GM23338 (cell line): ENCODE results near the gene PIGK. TPM values are rescaled to one million over a fixed set of nuclear protein-coding genes. Genes with fewer than 3 reads are reported as not detected.

ENCODE experiments used
- ATAC-seq: fragments of 200-7000 bp; cut with Tn5 transposase; 3 replicates; pipeline ENCODE4 v1.9.1; 2020
- DNase-seq: peaks from one replicate; pipeline ENCODE4 v3.0.0-alpha.2; 2015; ENCODE audit warnings: low spot score
- H2AFZ ChIP-seq: fragments of 200-600 bp; sonication (generic); 2 replicates; pipeline ENCODE4 v1.8.0; 2016; ENCODE audit warnings: antibody characterized with exemption, mild to moderate bottlenecking, moderate library complexity
- H3F3A ChIP-seq: fragments of 200-600 bp; sonication (generic); replicated peaks from 2 replicates; pipeline ENCODE4 v1.8.0; 2017; ENCODE audit warnings: antibody characterized with exemption, mixed run types, low read depth
- H3K27ac ChIP-seq: fragments of 200-600 bp; sonication (generic); 2 replicates; pipeline ENCODE4 v1.6.1; 2016; ENCODE audit warnings: low read depth
- H3K27me3 ChIP-seq: fragments of 200-600 bp; sonication (generic); 2 replicates; pipeline ENCODE4 v1.8.0; 2016; ENCODE audit warnings: mild to moderate bottlenecking, mixed run types, moderate library complexity; ENCODE audit not compliant: insufficient read depth
- H3K36me3 ChIP-seq: fragments of 200-600 bp; sonication (generic); 2 replicates; pipeline ENCODE4 v1.8.0; 2016; ENCODE audit warnings: mild to moderate bottlenecking; ENCODE audit not compliant: insufficient read depth
- H3K4me1 ChIP-seq: fragments of 200-600 bp; sonication (generic); 2 replicates; pipeline ENCODE4 v1.8.0; 2016; ENCODE audit warnings: mild to moderate bottlenecking, moderate library complexity; ENCODE audit not compliant: insufficient read depth
- H3K4me2 ChIP-seq: fragments of 200-600 bp; sonication (generic); 2 replicates; pipeline ENCODE4 v1.7.1; 2017; ENCODE audit warnings: mixed run types
- H3K4me3 ChIP-seq: fragments of 200-600 bp; sonication (generic); 2 replicates; pipeline ENCODE4 v1.6.1; 2016; ENCODE audit warnings: mixed run types
- H3K79me2 ChIP-seq: fragments of 200-600 bp; sonication (generic); replicated peaks from 2 replicates; pipeline ENCODE4 v1.8.0; 2017; ENCODE audit warnings: mild to moderate bottlenecking; ENCODE audit not compliant: insufficient read depth
- H3K9me2 ChIP-seq: fragments of 200-600 bp; sonication (generic); 2 replicates; pipeline ENCODE4 v1.8.0; 2017; ENCODE audit not compliant: insufficient read depth
- H4K20me1 ChIP-seq: fragments of 200-600 bp; sonication (generic); replicated peaks from 2 replicates; pipeline ENCODE4 v1.8.0; 2017; ENCODE audit warnings: mild to moderate bottlenecking; ENCODE audit not compliant: insufficient read depth
- H3K27ac Mint-ChIP-seq: 2 replicates; pipeline ENCODE4 v1.8.0; 2020; ENCODE audit warnings: inconsistent platforms, mild to moderate bottlenecking, moderate library complexity, mixed read lengths
- H3K27me3 Mint-ChIP-seq: 3 replicates; pipeline ENCODE4 v1.8.0; 2022; ENCODE audit warnings: low read depth, mild to moderate bottlenecking, moderate library complexity, mixed read lengths, inconsistent platforms; ENCODE audit not compliant: insufficient read depth, poor library complexity
- H3K36me3 Mint-ChIP-seq: 3 replicates; pipeline ENCODE4 v1.8.0; 2021; ENCODE audit warnings: low read depth, mild to moderate bottlenecking, inconsistent platforms, moderate library complexity, mixed read lengths
- H3K4me1 Mint-ChIP-seq: 3 replicates; pipeline ENCODE4 v1.8.0; 2020; ENCODE audit warnings: mild to moderate bottlenecking, inconsistent platforms, mixed read lengths
- H3K4me3 Mint-ChIP-seq: 3 replicates; pipeline ENCODE4 v1.8.0; 2021; ENCODE audit warnings: moderate library complexity, mild to moderate bottlenecking, inconsistent platforms, mixed read lengths
- H3K9me3 Mint-ChIP-seq: 3 replicates; pipeline ENCODE4 v1.8.0; 2020; ENCODE audit warnings: moderate library complexity, mild to moderate bottlenecking, inconsistent platforms, mixed read lengths
- ETS1 ChIP-seq: IDR thresholded peaks from 2 replicates; pipeline ENCODE4 v1.6.1; 2016; ENCODE audit warnings: antibody characterized with exemption
- EZH2phosphoT487 ChIP-seq: fragments of 200-600 bp; sonication (generic); IDR thresholded peaks from one replicate; pipeline ENCODE4 v1.8.1; 2018; ENCODE audit warnings: antibody characterized with exemption; ENCODE audit not compliant: unreplicated experiment
- NANOG ChIP-seq: IDR thresholded peaks from 2 replicates; pipeline ENCODE4 v1.6.1; 2016; ENCODE audit warnings: antibody characterized with exemption, borderline replicate concordance
- POLR2AphosphoS5 ChIP-seq: IDR thresholded peaks from 2 replicates; pipeline ENCODE4 v1.6.1; 2016; ENCODE audit warnings: antibody characterized with exemption, low read depth
- REST ChIP-seq: IDR thresholded peaks from one replicate; pipeline ENCODE4 v1.6.1; 2018; ENCODE audit warnings: antibody characterized with exemption; ENCODE audit not compliant: unreplicated experiment
- ZNF114 ChIP-seq: fragments of 250-450 bp; sonication (Bioruptor Pico); IDR thresholded peaks from 2 replicates; pipeline ENCODE4 v1.5.0; 2020; ENCODE audit warnings: mild to moderate bottlenecking, moderate library complexity
- polyA plus RNA-seq: library from polyadenylated mRNA; unstranded; fragments of >200 nt; fragmentation: Nextera tagmentation; extraction: Ambion mirVana; gene quantifications from 2 replicates; pipeline ENCODE4 v1.2.1, GENCODE V29; 2016
- total RNA-seq: library from RNA; depleted of rRNA; stranded (reverse); fragments of >200 nt; shearing (Covaris generic); gene quantifications from 2 replicates; pipeline ENCODE4 v1.2.3, GENCODE V29; 2014
- TF ChIP-seq, protein P1 (sequence below), 2 experiments: fragments of 200-600 bp in 1 of 2; sonication (generic) in 1 of 2; conservative IDR thresholded peaks; 2 replicates each; pipeline versions ENCODE4 v1.5.1 to v1.6.1; 2016 to 2017; ENCODE audit warnings: antibody characterized with exemption in 2 of 2, low read depth in 2 of 2, mild to moderate bottlenecking in 2 of 2, moderate library complexity in 1 of 2

PIGK gene
- total and polyA plus RNA-seq, 2 experiments from 2014 or later = 16.4 to 26.4 TPM

- no peak for TF ChIP-seq ETS1
Measured at GRCh38 chr1:77051425-77051824, 167.8 kb downstream of the PIGK start (continued).

DNA sequence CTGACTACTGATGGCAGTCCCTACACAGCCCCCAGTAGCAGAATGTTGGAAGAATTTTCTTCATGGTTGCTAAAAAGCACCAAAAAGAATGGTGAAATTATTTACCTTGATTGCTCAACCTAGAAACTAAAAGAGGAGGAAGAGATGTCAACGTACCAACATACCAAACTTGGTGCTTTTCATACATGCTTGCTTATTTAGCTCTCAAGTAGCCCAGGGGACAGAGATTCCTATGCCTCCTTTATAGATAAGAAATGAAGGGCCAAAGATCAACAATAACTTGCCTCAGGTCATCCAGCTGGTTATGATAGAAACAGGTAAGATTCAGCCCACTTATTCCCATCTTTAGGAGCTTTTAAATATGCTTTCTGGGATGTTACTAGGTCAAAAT, 170.6 kb downstream of the PIGK start:
- no peaks in the 10 kb centered on the region for H4K20me1 ChIP-seq
- TF ChIP-seq NANOG = no peak
- no peaks in the 10 kb centered on the region for H3K4me1 ChIP-seq
- no peaks in the 10 kb centered on the region for H3K27me3 Mint-ChIP-seq
- no peaks in the 10 kb centered on the region for H3K36me3 Mint-ChIP-seq
- H3K36me3 ChIP-seq = no peaks in the 10 kb centered on the region
- no peak overlapping the region for H3K4me3 Mint-ChIP-seq
- no peak overlapping the region for H3K27ac ChIP-seq
- no peaks in the 10 kb centered on the region for H3K4me1 Mint-ChIP-seq
- DNase-seq (no peak), ATAC-seq (no peak)
- no peaks in the 10 kb centered on the region for H3K79me2 ChIP-seq
- no peaks in the 10 kb centered on the region for H3F3A ChIP-seq
- H3K9me3 Mint-ChIP-seq = no peaks in the 10 kb centered on the region
- no peaks in the 10 kb centered on the region for H3K9me2 ChIP-seq
- H2AFZ ChIP-seq = no peak overlapping the region
- no peak overlapping the region for H3K27ac Mint-ChIP-seq
- H3K4me2 ChIP-seq = no peak overlapping the region
- H3K4me3 ChIP-seq = no peak overlapping the region
- no peaks in the 10 kb centered on the region for H3K27me3 ChIP-seq

- no peaks in the 10 kb centered on the region for H3K4me1 ChIP-seq
- H3K79me2 ChIP-seq = no peaks in the 10 kb centered on the region
- H3K27ac ChIP-seq = no peak overlapping the region
- Mint-ChIP-seq H3K9me3 (no peaks in the 10 kb centered on the region), H3K36me3 (no peaks in the 10 kb centered on the region), H3K4me3 (no peak overlapping the region), H3K4me1 (no peaks in the 10 kb centered on the region), H3K27me3 (no peaks in the 10 kb centered on the region), H3K27ac (no peak overlapping the region)
- H3K36me3 ChIP-seq = no peaks in the 10 kb centered on the region
- no peak overlapping the region for H3K4me2 ChIP-seq
- no peaks in the 10 kb centered on the region for H3F3A ChIP-seq
- TF ChIP-seq, protein P1, sequence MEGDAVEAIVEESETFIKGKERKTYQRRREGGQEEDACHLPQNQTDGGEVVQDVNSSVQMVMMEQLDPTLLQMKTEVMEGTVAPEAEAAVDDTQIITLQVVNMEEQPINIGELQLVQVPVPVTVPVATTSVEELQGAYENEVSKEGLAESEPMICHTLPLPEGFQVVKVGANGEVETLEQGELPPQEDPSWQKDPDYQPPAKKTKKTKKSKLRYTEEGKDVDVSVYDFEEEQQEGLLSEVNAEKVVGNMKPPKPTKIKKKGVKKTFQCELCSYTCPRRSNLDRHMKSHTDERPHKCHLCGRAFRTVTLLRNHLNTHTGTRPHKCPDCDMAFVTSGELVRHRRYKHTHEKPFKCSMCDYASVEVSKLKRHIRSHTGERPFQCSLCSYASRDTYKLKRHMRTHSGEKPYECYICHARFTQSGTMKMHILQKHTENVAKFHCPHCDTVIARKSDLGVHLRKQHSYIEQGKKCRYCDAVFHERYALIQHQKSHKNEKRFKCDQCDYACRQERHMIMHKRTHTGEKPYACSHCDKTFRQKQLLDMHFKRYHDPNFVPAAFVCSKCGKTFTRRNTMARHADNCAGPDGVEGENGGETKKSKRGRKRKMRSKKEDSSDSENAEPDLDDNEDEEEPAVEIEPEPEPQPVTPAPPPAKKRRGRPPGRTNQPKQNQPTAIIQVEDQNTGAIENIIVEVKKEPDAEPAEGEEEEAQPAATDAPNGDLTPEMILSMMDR (conservative IDR thresholded peaks at IDR 0.05; ENCODE audit: low read depth in 2 of 2) = no peak
- TF ChIP-seq EZH2phosphoT487 (no peak), REST (no peak), POLR2AphosphoS5 (no peak), ZNF114 (no peak)
- no peak overlapping the region for H3K4me3 ChIP-seq
- no peaks in the 10 kb centered on the region for H3K27me3 ChIP-seq
- no peaks in the 10 kb centered on the region for H3K9me2 ChIP-seq
- H4K20me1 ChIP-seq = no peaks in the 10 kb centered on the region
- H2AFZ ChIP-seq = no peak overlapping the region
- no peak for ATAC-seq
- no peak for DNase-seq
Measured at GRCh38 chr1:77047978-77048614, 171.1 kb downstream of the PIGK start.
